Measurements from ENCODE around the gene TNNI3. TPM values are rescaled to one million over a fixed set of nuclear protein-coding genes. Genes with fewer than 3 reads are reported as not detected.
A peak's percentile ranks its signal among the peaks of the same experiment; 100 is the strongest.

Gene TNNI3
- total and polyA plus RNA-seq, 9 of the 15 experiments (the other 6 are each of a cell fraction or from before 2014, with no cell fraction given), result 4.7 to 158 (median 42.0) TPM

- TF ChIP-seq, protein P1, sequence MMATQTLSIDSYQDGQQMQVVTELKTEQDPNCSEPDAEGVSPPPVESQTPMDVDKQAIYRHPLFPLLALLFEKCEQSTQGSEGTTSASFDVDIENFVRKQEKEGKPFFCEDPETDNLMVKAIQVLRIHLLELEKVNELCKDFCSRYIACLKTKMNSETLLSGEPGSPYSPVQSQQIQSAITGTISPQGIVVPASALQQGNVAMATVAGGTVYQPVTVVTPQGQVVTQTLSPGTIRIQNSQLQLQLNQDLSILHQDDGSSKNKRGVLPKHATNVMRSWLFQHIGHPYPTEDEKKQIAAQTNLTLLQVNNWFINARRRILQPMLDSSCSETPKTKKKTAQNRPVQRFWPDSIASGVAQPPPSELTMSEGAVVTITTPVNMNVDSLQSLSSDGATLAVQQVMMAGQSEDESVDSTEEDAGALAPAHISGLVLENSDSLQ (IDR thresholded peaks at IDR 0.05), result no peak
- TF ChIP-seq RBM25 (IDR thresholded peaks at IDR 0.05; ENCODE audit: low read depth, low read length, severe bottlenecking) (no peak), ZC3H4 (CRISPR knock-in tag; IDR thresholded peaks at IDR 0.05; ENCODE audit: borderline replicate concordance) (peak; percentile 96), YY1 (IDR thresholded peaks at IDR 0.05; ENCODE audit: borderline replicate concordance in 1 of 3, control insufficient read depth in 1 of 3, extremely low read depth in 1 of 3, insufficient read depth in 3 of 3, insufficient read length in 1 of 3, insufficient replicate concordance in 2 of 3, low read depth in 1 of 3, low read length in 2 of 3) (peak in 1 of 3 experiments; percentile 43), ZNF143 (CRISPR knock-in tag; IDR thresholded peaks at IDR 0.05) (no peak), RBBP5 (IDR thresholded peaks at IDR 0.05; ENCODE audit: borderline replicate concordance, insufficient read depth, low read length, poor library complexity, severe bottlenecking) (no peak), XRCC4 (IDR thresholded peaks at IDR 0.05; ENCODE audit: extremely low read depth, insufficient read depth, insufficient read length) (no peak), MTA2 (IDR thresholded peaks at IDR 0.05; ENCODE audit: low read depth) (peak; percentile 48), MNT (conservative IDR thresholded peaks at IDR 0.05) (peak in 1 of 2 experiments; percentile 46; a peak in 2 of 4 replicates), GTF2A2 (tag; IDR thresholded peaks at IDR 0.05) (no peak), SUPT5H (IDR thresholded peaks at IDR 0.05) (peak; percentile 38; the same call in 1 of the 2 replicates), SMARCE1 (IDR thresholded peaks at IDR 0.05) (peak; percentile 91), ZNF830 (CRISPR knock-in tag; IDR thresholded peaks at IDR 0.05) (no peak), NFRKB (IDR thresholded peaks at IDR 0.05; ENCODE audit: low read depth) (no peak), POLR3G (IDR thresholded peaks at IDR 0.05; ENCODE audit: extremely low read depth, insufficient read length, insufficient replicate concordance) (no peak), TARDBP (IDR thresholded peaks at IDR 0.05) (0 out of 2 replicates have a peak, but pooled peaks have one; percentile 24), MCM7 (IDR thresholded peaks at IDR 0.05) (no peak), BRF1 (IDR thresholded peaks at IDR 0.05; ENCODE audit: borderline replicate concordance, extremely low read depth, insufficient read length) (no peak), CBX1 (IDR thresholded peaks at IDR 0.05; ENCODE audit: low read depth) (peak; percentile 38; the same call in 1 of the 2 replicates), EP400 (IDR thresholded peaks at IDR 0.05) (peak; percentile 33; the same call in 1 of the 2 replicates), ZNF785 (CRISPR knock-in tag; IDR thresholded peaks at IDR 0.05) (no peak), POU5F1 (IDR thresholded peaks at IDR 0.05; ENCODE audit: borderline replicate concordance, low read depth, low read length, partially characterized antibody) (peak; percentile 34), ESRRB (CRISPR knock-in tag; IDR thresholded peaks at IDR 0.05; ENCODE audit: borderline replicate concordance) (no peak)
- TF ChIP-seq, protein P2, sequence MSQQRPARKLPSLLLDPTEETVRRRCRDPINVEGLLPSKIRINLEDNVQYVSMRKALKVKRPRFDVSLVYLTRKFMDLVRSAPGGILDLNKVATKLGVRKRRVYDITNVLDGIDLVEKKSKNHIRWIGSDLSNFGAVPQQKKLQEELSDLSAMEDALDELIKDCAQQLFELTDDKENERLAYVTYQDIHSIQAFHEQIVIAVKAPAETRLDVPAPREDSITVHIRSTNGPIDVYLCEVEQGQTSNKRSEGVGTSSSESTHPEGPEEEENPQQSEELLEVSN (IDR thresholded peaks at IDR 0.05; ENCODE audit: borderline replicate concordance in 1 of 2, extremely low read depth in 1 of 2, insufficient read depth in 1 of 2, insufficient read length in 1 of 2, low read depth in 1 of 2, low read length in 1 of 2, poor library complexity in 1 of 2, severe bottlenecking in 1 of 2), result peak in 1 of 2 experiments; percentile 11
Measured at GRCh38 chr19:55158848-55159749, 1.6 kb upstream of the TNNI3 start (continued).
